ENCODE results near the gene PPEF2.

GRCh38 chr4:75820676-75821075 is 81.6 kb downstream of the PPEF2 start:
- TF ChIP-seq POLR2A (IDR thresholded peaks at IDR 0.05; ENCODE audit: low read length) (no peak), GATA1 (IDR thresholded peaks at IDR 0.05; ENCODE audit: low read depth, low read length) (no peak)
